CD1c-positive myeloid dendritic cell (primary cell): ENCODE measurements around the gene TLE7.

Experiments used
- DNase-seq: peaks from one replicate; pipeline ENCODE4 v3.0.0-alpha.2; 2016; ENCODE audit errors: extremely low spot score

Gene TLE7

DNA sequence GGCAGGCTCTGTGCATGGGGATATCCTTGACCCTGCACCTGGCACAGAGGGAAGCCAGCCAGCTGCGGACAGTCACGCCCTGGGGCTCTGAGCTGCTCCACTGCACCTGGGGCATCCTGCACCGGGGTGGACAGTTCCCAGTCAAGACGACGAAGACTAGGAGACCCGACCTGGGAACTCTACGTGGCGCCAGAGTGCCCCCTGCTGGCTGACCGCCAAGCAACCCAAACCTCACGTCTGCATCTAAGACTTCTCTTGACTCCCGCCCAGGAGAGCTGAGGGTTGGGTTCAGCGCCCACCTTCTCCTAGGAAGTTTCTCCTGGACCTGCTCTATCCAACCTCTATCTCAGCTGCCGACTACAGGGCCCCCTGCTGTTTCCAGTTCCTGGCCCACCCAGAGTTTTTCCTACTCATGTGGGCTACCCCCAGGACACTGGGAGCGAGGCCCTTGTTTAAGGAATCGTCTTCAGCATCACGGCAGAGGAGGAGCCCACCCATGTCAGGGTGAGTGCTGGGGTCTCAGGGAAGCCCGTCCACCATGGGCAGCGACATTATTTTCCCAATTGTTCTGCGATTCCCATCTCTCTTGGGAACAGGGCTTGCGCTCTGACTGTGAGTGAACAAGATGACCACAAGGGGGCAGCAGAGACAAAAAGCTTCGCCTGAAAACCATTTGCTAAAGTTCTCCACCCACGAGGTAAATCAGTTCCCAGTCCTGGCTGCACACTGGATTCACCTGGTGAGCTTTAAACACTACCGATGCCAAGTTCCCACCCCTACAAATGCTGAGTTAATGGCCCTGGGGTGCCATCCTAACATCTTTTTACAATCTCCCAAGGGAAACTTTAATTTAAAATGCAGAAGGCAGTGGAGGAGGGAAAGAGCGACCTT lies 29.3 kb downstream of the TLE7 start:
- DNase-seq: peak; percentile 79

DNA sequence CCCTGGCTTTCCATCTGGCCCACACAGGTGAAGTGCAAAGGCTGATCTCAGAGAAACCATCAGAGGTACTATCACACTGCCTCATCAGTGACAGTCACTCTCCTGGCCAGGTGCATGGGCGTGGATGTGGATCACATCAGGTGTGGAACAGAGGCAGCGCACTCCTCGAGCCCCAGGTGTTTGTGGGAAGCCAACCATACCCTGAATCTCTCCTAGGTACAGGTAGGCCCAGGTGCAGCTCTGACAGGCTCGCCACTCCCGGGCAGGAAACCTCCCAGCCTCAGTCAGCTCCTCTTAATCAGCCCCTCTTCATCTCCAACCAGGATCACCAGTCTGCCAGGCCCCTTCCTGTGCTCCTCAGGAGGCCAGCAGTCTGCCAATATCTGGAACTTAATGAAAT lies 31.7 kb downstream of the TLE7 start:
- DNase-seq: no peak

GRCh38 chr16:71409011-71409775 lies 32.7 kb downstream of the TLE7 start:
- DNase-seq: no peak

- no peak for DNase-seq
Measured at GRCh38 chr16:71408536-71408935, 33.3 kb downstream of the TLE7 start.

GRCh38 chr16:71407731-71408130 lies 34.1 kb downstream of the TLE7 start:
- DNase-seq: no peak

GRCh38 chr16:71406724-71407123 lies 35.1 kb downstream of the TLE7 start:
- DNase-seq: no peak

DNA sequence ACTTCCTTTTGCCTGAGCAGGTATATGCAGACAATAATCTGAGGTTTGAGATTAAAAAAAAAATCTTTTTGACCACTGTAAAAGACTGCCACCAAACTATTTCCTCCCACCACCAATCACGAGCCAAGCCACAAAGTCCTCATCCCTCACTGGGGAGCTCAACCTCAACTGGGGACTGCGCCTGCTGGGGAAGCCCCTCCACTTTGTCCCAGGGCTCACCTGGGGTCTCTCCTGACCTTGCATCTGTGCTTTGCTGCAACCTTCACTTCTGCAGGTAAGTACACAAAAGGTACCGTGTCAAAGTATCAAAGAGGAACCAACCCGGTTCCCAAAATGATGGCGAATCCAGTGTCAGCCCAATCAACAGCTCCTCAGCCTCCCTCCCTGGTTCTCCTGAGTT lies 35.5 kb downstream of the TLE7 start:
- DNase-seq: no peak

DNA sequence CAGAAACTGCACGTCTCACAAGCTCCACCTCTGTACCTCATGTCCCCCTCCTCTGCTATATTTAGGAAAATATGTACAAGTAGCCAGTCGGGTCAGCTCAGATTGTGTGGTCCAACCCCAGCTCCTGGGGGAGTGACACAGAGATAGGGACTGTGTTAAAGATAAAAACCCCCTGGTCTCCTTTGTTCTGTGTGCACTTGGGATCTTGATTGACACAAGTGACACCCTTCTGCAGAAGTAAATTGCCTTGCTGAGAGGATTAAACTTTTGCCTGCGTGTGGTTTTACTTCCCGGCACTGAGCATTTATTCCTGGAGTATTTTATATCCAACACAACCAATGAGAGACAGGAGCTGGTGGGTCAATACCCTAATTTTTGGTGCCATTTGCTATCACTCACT lies 37.5 kb downstream of the TLE7 start:
- no peak for DNase-seq

- no peak for DNase-seq
Measured at GRCh38 chr16:71402674-71403073, 39.2 kb downstream of the TLE7 start.

DNA sequence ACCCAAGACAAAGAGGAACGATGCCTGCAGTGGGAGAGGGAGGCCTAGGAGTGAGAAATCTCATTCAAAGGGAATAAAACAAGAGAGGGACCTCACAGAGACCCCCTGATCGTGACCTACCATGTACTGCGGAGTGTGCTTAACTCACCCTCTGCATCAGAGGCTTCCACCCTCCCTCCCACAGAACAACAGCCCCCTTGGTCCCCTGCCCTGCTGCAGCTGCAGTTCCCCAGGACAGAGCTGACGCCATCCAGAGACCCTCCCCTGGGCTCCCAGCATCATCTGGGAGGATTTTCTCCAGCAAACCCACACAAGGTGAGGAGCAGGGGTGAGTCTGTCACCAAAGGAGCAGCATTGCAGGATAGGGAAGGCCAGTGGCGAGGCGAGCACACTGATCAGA lies 39.8 kb downstream of the TLE7 start:
- DNase-seq: no peak

GRCh38 chr16:71399801-71400563 lies 41.9 kb downstream of the TLE7 start:
- DNase-seq: no peak

- DNase-seq: no peak
Measured at GRCh38 chr16:71396594-71396993, 45.3 kb downstream of the TLE7 start.

- DNase-seq: no peak
Measured at GRCh38 chr16:71389330-71389729, 52.5 kb downstream of the TLE7 start.

GRCh38 chr16:71387045-71387871 lies 54.6 kb downstream of the TLE7 start:
- no peak for DNase-seq

- DNase-seq: no peak
Measured at GRCh38 chr16:71384073-71384724, 57.7 kb downstream of the TLE7 start.

DNA sequence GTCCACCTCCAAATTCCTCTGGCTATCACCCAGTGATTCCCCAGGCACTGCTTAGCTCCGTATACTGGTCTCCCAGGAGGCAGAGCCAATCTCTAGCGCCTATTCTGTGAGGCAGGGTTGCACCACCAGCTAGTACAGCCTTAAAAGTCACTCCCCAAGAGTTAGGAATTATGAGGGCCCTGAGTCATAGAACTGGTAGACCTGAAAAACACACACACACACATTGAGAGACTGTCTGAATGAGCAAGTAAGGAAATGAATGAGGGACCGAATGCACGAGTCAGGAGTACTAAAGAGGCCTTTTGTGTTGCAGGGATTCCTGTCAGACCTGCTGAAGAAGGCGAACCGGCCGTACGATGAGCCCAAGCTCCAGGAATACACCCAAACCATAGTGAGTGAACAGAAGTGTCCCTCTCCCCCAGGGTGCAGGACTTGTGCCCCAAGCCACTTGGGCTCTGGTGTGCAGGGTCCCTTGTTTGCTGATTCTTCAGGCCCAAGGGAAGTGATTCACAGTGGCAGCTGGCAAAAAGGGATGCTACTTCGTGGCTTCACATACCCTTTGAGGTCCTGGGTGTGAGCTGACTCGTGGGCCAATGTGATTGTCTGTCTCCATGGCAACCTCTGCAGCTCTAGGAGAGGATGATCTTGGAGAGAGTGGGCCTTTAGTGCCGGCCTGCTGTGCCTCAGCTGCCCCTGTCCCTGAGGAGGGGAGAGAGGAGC lies 58.6 kb downstream of the TLE7 start:
- no peak for DNase-seq

- DNase-seq: no peak
Measured at GRCh38 chr16:71380831-71381230, 61.0 kb downstream of the TLE7 start.
